CD4-positive, alpha-beta T cell treated with Interleukin-4 for 4 hours (primary cell): ENCODE measurements around the gene FAM171A2.

Experiments used
- DNase-seq: peaks from one replicate; pipeline ENCODE4 v3.0.0-alpha.2; 2020

FAM171A2 gene

GRCh38 chr17:44318077-44318892 lies 45.4 kb downstream of the FAM171A2 start:
- DNase-seq, result no peak

- no peak for DNase-seq
These were observed 46.1 kb downstream of the FAM171A2 start for GRCh38 chr17:44317545-44317944.

DNA sequence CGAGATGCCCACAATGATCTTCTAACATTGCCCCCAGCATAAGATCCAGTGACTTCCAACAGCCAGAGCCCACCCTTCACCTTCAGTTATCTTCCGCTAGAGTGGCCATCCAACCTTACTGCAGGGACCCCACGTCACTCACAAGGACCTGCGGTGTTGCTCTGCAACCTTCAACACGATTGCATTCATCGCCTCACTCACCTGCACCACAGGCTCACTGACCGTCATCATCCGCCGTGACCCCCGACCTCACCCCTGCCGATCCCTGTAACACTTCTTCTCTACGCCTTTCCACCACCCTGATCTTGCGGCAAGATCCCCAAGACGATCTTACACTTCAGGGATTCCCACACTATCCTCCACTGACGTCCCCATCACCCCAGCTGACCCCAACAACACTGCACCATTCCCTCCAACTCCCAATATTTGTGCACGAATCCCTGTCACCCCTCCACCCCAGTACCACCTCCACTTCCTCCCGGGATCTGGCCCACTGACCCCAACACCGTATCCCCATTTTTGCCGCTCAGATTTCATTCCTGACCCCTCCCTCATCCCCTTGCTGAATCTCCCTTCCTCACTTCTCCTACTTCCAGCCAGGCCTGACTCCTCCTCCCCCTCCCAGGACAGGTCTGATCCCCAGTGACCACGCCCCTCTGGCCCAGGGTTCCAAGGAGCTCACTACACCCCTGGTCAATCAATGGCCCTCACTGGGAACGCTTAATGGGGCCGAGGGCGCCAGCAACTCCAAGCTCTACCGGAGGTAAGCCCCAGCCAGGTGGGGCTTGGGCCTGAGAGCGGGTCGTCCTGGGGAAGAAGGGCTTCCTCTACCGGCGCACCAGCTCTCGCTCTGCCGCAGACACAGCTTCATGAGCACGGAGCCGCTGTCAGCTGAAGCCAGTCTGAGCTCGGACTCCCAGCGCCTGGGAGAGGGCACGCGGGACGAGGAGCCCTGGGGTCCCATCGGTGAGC lies 47.6 kb downstream of the FAM171A2 start:
- no peak for DNase-seq

DNA sequence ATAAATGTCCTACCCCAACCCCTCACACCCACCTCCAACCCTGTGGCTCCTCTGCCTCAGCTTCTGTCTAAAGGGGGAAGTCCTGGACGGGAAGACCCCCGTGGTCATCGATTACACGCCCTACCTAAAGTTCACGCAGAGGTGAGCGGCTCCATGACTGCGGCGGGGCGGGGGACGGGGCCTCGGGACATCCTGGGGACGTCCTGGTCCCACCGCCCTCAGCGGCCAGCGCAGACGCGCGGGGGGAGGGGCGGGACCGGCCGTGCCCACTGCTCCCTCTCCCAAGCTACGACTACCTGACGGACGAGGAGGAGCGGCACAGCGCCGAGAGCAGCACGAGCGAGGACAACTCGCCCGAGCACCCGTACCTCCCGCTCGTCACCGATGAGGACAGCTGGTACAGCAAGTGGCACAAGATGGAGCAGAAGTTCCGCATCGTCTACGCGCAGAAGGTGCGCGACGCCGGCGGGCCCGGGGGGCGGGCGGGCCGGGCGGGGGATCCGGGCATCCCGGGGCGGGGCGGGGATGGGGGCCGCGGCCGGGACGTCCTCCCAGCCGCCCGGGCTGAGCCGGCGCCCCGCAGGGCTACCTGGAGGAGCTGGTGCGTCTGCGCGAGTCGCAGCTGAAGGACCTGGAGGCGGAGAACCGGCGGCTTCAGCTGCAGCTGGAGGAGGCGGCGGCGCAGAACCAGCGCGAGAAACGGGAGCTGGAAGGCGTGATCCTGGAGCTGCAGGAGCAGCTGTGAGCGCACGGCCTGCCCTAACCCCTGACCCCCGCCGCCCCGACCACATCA lies 48.6 kb downstream of the FAM171A2 start:
- no peak for DNase-seq

- DNase-seq, result no peak
These were observed 49.2 kb downstream of the FAM171A2 start for GRCh38 chr17:44314524-44314868.

DNA sequence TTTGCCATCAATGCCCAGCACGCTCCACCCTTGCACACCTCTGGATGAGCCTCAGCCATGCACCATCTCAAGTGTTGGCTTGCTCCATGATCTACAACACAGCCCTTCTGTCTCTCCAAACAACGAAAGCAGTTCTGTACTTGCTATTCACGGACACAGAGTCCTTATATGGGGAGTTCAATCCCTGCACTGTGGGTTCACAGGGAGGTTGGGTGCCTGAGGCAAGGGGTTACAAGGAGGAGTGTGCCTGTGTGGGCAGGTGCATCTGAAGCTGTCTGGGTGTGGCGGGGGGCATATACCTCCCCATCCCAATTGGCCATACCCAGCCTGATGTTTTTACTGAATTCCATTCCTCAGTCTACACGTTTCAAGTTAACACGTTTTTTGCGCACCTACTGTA lies 49.6 kb downstream of the FAM171A2 start:
- no peak for DNase-seq

- no peak for DNase-seq
These were observed 51.1 kb downstream of the FAM171A2 start for GRCh38 chr17:44312396-44313104.

- no peak for DNase-seq
These were observed 52.0 kb downstream of the FAM171A2 start for GRCh38 chr17:44311562-44312181.

- no peak for DNase-seq
These were observed 52.9 kb downstream of the FAM171A2 start for GRCh38 chr17:44310609-44311376.

DNA sequence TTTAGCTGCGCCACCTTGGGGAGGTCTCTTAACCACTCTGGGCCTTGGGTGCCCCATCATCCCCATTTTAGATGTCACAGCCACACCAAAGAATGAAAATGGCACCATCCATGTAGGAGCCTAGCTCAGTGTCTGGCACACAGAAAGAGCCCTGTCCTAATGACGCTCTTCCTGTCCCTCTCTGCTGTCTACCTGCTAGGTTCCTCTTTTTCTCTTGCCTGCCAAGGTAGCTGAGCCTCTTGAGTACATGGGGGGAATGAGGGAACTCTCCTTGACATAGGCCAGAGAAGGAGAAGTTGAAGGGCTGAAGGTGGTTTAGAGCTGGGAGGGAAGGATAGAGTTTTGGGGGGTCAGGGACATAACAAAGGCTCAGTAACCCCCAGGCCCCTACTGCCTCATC lies 53.5 kb downstream of the FAM171A2 start:
- DNase-seq, result no peak

GRCh38 chr17:44309472-44309871 lies 54.2 kb downstream of the FAM171A2 start:
- DNase-seq, result no peak

DNA sequence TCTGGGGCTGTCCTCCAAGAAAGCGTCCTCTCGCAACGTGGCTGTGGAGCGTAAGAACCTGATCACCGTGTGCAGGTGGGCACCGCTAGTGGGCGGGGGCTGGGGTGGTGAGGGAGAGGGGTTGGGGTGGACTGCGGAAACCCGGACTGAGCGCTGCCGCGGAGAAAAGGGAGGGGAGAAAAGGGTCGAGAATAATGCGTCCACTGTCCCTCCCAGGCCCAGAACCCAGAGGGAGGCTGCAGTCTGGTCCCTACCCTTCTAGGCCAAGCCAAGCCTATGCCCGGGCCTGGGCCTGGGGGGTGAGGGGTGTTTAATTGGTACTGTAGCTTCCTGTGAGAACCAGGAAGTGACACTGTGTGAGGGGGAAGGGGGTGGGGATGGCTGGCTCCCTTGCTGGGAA lies 54.8 kb downstream of the FAM171A2 start:
- no peak for DNase-seq

DNA sequence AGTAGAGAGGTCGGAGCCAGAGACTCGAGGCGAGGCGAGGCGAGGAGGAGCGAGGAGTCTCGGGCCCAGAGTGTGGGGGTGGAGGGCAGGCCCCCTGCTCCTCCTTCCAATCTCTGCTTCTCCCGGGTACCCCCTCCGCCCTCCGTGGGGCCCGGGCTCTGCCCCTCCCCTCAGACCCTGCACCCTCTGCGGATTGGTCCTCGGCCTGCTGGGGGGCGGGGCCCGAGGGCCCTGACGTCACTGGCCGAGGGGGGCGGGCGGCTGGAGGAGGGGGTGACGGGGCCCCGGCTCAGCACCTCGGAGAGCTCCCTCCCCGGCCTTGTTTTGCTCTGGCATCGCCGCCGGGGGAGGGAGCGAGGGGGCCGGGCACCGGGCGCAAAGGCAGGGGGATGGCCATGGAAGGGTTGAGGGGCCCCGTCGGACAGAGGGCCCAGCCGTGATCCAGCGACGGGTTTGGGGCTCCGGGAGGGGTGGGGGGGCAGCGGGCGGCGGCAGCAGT lies 55.3 kb downstream of the FAM171A2 start, which contains the start of gene RUNDC3A:
Gene RUNDC3A, plus strand, starts transcription at position 282 of the 499 bp plus-strand sequence. CDS start 232 bp downstream, outside the sequence.
- DNase-seq, result peak; percentile 77

- DNase-seq, result no peak
These were observed 56.1 kb downstream of the FAM171A2 start for GRCh38 chr17:44307387-44308186.

- DNase-seq, result no peak
These were observed 59.0 kb downstream of the FAM171A2 start for GRCh38 chr17:44304651-44305050.
